HepG2 (cell line): ENCODE measurements around the gene FLT3LG. TPM values are rescaled to one million over a fixed set of nuclear protein-coding genes. Genes with fewer than 3 reads are reported as not detected.

Source experiments
- AHR ChIP-seq: IDR thresholded peaks from 2 replicates; pipeline ENCODE4 v1.6.1; 2018; ENCODE audit warnings: missing genetic modification reagents, missing compliant biosample characterization
- ARHGAP35 ChIP-seq: sonication (generic); formaldehyde crosslinking; IDR thresholded peaks from 2 replicates; pipeline ENCODE4 v1.9.0; 2022; ENCODE audit warnings: mild to moderate bottlenecking, inconsistent platforms, moderate library complexity, missing genetic modification reagents, borderline replicate concordance
- ELF3 ChIP-seq: IDR thresholded peaks from 2 replicates; pipeline ENCODE4 v1.6.1; 2016; ENCODE audit warnings: missing genetic modification reagents, missing compliant biosample characterization
- ERF ChIP-seq: IDR thresholded peaks from 2 replicates; pipeline ENCODE4 v1.6.1; 2018; ENCODE audit warnings: missing biosample characterization, missing genetic modification reagents
- GATAD2A ChIP-seq: IDR thresholded peaks from 2 replicates; pipeline ENCODE4 v1.6.1; 2016
- KLF9 ChIP-seq: IDR thresholded peaks from 2 replicates; pipeline ENCODE4 v1.6.1; 2016; ENCODE audit warnings: low read depth
- MLLT10 ChIP-seq: sonication (generic); formaldehyde crosslinking; IDR thresholded peaks from 2 replicates; pipeline ENCODE4 v1.4.0; 2020; ENCODE audit warnings: missing genetic modification reagents
- PLRG1 ChIP-seq: fragments of 450-650 bp; conservative IDR thresholded peaks from 2 replicates; pipeline ENCODE4 v1.6.1; 2016
- PRMT3 ChIP-seq: sonication (generic); formaldehyde crosslinking; IDR thresholded peaks from 2 replicates; pipeline ENCODE4 v1.8.1; 2022; ENCODE audit warnings: low read depth, mild to moderate bottlenecking, moderate library complexity, missing genetic modification reagents, borderline replicate concordance
- RFXAP ChIP-seq: sonication (generic); formaldehyde crosslinking; IDR thresholded peaks from 2 replicates; pipeline ENCODE4 v1.4.0; 2020; ENCODE audit warnings: missing genetic modification reagents, borderline replicate concordance
- SALL2 ChIP-seq: sonication (generic); formaldehyde crosslinking; IDR thresholded peaks from 2 replicates; pipeline ENCODE4 v1.8.1; 2023; ENCODE audit warnings: mild to moderate bottlenecking, missing genetic modification reagents, inconsistent platforms
- polyA plus RNA-seq, 8 experiments: library from polyadenylated mRNA; depleted of rRNA in 3 of 8; stranded (reverse) in 7 of 8; unstranded in 1 of 8; fragments of >200 nt; fragmentation: Illumina TruSeq in 4 of 8; extraction: Trizol in 4 of 8; gene quantifications; 2 replicates each; pipeline versions ENCODE4 v1.2.1 to v1.2.3, GENCODE V29; 2011 to 2016; ENCODE audit warnings: low read depth in 4 of 8, missing spikeins in 1 of 8, mixed read lengths in 1 of 8; ENCODE audit not compliant: insufficient read depth in 1 of 8
- total RNA-seq, 5 experiments: library from RNA; depleted of rRNA; stranded (reverse); fragments of >200 nt; fragmentation: Illumina TruSeq; extraction: Trizol; gene quantifications; 2 replicates each; pipeline ENCODE4 v1.2.3, GENCODE V29; 2016; ENCODE audit warnings: low read depth in 1 of 5
- TF ChIP-seq, protein P1 (sequence below): sonication (generic); formaldehyde crosslinking; IDR thresholded peaks from 2 replicates; pipeline ENCODE4 v1.5.1; 2020; ENCODE audit warnings: mild to moderate bottlenecking, moderate library complexity, missing genetic modification reagents
- TF ChIP-seq, protein P2 (sequence below): sonication (generic); formaldehyde crosslinking; IDR thresholded peaks from 2 replicates; pipeline ENCODE4 v1.4.0; 2020; ENCODE audit warnings: missing genetic modification reagents, borderline replicate concordance
- TF ChIP-seq, protein P3 (sequence below): sonication (generic); formaldehyde crosslinking; IDR thresholded peaks from 2 replicates; pipeline ENCODE4 v1.4.0; 2020; ENCODE audit warnings: missing genetic modification reagents
- TF ChIP-seq, protein P4 (sequence below): sonication (generic); formaldehyde crosslinking; IDR thresholded peaks from 2 replicates; pipeline ENCODE4 v1.5.1; 2020; ENCODE audit warnings: missing genetic modification reagents, mild to moderate bottlenecking, borderline replicate concordance
- TF ChIP-seq, protein P5 (sequence below): sonication (generic); formaldehyde crosslinking; IDR thresholded peaks from 2 replicates; pipeline ENCODE4 v1.5.0; 2020; ENCODE audit warnings: missing genetic modification reagents

FLT3LG gene
- total and polyA plus RNA-seq, 2 of the 13 experiments (the other 11 are each of a cell fraction or from before 2014, with no cell fraction given), result 1.5 to 2.6 TPM

DNA sequence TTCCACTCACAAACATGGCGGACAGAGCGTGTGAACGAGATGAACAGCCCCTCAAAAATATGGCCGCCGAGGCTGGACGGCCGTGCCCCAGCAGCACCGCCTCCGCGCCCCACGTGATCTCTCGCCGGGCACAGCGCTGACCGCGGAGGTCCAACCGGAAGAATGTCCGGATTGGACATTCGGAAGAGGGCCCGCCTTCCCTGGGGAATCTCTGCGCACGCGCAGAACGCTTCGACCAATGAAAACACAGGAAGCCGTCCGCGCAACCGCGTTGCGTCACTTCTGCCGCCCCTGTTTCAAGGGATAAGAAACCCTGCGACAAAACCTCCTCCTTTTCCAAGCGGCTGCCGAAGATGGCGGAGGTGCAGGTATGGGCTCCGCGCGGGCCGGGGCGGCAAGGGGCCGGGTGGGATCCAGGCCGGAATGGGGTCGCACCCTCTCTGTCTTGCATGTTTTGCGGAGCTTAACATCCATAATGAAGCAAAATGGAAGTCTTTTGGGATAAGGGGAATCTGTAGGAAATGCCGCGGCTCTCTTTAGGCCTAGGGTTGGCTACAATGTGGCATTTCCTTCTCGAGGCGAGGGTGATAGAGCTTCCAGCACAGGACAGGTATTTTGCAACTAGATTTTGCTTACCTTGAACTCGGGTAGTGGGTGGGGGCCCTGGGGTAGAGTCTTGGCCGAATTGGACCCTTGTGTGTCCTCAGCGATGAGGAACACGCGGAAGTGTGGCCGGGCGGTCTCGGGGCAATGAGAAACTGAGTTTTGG is 13.4 kb downstream of the FLT3LG start, which contains the start of gene RPL13A (continued):
- TF ChIP-seq, protein P1, sequence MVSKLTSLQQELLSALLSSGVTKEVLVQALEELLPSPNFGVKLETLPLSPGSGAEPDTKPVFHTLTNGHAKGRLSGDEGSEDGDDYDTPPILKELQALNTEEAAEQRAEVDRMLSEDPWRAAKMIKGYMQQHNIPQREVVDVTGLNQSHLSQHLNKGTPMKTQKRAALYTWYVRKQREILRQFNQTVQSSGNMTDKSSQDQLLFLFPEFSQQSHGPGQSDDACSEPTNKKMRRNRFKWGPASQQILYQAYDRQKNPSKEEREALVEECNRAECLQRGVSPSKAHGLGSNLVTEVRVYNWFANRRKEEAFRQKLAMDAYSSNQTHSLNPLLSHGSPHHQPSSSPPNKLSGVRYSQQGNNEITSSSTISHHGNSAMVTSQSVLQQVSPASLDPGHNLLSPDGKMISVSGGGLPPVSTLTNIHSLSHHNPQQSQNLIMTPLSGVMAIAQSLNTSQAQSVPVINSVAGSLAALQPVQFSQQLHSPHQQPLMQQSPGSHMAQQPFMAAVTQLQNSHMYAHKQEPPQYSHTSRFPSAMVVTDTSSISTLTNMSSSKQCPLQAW, result peak; percentile 20; the same call in 1 of the 2 replicates
- TF ChIP-seq ARHGAP35 (CRISPR knock-in tag) (no peak), SALL2 (peak; percentile 79), MLLT10 (peak; percentile 88; the same call in 1 of the 2 replicates), ELF3 (CRISPR knock-in tag) (peak; percentile 70; the same call in 1 of the 2 replicates), RFXAP (CRISPR knock-in tag) (peak; percentile 92), AHR (CRISPR knock-in tag) (peak; percentile 91), PLRG1 (no peak), KLF9 (CRISPR knock-in tag) (peak; percentile 93), GATAD2A (CRISPR knock-in tag) (peak; percentile 34; the same call in 1 of the 2 replicates), ERF (CRISPR knock-in tag) (peak; percentile 95), PRMT3 (CRISPR knock-in tag) (no peak)
- TF ChIP-seq, protein P2, sequence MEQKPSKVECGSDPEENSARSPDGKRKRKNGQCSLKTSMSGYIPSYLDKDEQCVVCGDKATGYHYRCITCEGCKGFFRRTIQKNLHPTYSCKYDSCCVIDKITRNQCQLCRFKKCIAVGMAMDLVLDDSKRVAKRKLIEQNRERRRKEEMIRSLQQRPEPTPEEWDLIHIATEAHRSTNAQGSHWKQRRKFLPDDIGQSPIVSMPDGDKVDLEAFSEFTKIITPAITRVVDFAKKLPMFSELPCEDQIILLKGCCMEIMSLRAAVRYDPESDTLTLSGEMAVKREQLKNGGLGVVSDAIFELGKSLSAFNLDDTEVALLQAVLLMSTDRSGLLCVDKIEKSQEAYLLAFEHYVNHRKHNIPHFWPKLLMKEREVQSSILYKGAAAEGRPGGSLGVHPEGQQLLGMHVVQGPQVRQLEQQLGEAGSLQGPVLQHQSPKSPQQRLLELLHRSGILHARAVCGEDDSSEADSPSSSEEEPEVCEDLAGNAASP (CRISPR knock-in tag), result peak; percentile 79
- TF ChIP-seq, protein P3, sequence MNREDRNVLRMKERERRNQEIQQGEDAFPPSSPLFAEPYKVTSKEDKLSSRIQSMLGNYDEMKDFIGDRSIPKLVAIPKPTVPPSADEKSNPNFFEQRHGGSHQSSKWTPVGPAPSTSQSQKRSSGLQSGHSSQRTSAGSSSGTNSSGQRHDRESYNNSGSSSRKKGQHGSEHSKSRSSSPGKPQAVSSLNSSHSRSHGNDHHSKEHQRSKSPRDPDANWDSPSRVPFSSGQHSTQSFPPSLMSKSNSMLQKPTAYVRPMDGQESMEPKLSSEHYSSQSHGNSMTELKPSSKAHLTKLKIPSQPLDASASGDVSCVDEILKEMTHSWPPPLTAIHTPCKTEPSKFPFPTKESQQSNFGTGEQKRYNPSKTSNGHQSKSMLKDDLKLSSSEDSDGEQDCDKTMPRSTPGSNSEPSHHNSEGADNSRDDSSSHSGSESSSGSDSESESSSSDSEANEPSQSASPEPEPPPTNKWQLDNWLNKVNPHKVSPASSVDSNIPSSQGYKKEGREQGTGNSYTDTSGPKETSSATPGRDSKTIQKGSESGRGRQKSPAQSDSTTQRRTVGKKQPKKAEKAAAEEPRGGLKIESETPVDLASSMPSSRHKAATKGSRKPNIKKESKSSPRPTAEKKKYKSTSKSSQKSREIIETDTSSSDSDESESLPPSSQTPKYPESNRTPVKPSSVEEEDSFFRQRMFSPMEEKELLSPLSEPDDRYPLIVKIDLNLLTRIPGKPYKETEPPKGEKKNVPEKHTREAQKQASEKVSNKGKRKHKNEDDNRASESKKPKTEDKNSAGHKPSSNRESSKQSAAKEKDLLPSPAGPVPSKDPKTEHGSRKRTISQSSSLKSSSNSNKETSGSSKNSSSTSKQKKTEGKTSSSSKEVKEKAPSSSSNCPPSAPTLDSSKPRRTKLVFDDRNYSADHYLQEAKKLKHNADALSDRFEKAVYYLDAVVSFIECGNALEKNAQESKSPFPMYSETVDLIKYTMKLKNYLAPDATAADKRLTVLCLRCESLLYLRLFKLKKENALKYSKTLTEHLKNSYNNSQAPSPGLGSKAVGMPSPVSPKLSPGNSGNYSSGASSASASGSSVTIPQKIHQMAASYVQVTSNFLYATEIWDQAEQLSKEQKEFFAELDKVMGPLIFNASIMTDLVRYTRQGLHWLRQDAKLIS (CRISPR knock-in tag), result peak; percentile 95
- TF ChIP-seq, protein P4, sequence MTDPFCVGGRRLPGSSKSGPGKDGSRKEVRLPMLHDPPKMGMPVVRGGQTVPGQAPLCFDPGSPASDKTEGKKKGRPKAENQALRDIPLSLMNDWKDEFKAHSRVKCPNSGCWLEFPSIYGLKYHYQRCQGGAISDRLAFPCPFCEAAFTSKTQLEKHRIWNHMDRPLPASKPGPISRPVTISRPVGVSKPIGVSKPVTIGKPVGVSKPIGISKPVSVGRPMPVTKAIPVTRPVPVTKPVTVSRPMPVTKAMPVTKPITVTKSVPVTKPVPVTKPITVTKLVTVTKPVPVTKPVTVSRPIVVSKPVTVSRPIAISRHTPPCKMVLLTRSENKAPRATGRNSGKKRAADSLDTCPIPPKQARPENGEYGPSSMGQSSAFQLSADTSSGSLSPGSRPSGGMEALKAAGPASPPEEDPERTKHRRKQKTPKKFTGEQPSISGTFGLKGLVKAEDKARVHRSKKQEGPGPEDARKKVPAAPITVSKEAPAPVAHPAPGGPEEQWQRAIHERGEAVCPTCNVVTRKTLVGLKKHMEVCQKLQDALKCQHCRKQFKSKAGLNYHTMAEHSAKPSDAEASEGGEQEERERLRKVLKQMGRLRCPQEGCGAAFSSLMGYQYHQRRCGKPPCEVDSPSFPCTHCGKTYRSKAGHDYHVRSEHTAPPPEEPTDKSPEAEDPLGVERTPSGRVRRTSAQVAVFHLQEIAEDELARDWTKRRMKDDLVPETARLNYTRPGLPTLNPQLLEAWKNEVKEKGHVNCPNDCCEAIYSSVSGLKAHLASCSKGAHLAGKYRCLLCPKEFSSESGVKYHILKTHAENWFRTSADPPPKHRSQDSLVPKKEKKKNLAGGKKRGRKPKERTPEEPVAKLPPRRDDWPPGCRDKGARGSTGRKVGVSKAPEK (CRISPR knock-in tag), result no peak
- TF ChIP-seq, protein P5, sequence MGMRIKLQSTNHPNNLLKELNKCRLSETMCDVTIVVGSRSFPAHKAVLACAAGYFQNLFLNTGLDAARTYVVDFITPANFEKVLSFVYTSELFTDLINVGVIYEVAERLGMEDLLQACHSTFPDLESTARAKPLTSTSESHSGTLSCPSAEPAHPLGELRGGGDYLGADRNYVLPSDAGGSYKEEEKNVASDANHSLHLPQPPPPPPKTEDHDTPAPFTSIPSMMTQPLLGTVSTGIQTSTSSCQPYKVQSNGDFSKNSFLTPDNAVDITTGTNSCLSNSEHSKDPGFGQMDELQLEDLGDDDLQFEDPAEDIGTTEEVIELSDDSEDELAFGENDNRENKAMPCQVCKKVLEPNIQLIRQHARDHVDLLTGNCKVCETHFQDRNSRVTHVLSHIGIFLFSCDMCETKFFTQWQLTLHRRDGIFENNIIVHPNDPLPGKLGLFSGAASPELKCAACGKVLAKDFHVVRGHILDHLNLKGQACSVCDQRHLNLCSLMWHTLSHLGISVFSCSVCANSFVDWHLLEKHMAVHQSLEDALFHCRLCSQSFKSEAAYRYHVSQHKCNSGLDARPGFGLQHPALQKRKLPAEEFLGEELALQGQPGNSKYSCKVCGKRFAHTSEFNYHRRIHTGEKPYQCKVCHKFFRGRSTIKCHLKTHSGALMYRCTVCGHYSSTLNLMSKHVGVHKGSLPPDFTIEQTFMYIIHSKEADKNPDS (CRISPR knock-in tag), result no peak
